ENCODE data around the gene SGCA.

Gene SGCA

GRCh38 chr17:50221864-50222545 lies 56.2 kb downstream of the SGCA start:
- DNase-seq (ENCODE audit: low read depth, low spot score) = no peak

DNA sequence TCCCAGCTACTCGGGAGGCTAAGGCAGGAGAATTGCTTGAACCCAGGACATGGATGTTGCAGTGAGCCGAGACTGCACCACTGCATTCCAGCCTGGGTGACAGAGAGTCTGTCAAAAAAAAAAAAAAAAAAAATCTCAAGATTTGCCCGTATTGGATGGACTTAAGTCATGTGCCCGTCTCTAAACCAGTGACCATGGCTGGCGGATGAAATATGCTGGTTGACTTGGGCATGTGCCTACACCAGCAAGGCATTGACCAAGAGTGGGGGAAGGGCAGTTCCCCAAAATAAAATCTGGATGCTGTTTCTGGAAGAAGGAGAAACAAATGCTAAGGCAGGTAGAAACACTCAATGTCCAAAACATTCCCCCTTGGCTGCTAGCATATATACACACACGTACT lies 57.1 kb downstream of the SGCA start:
- DNase-seq (ENCODE audit: low read depth, low spot score) = no peak
